Epithelial cell of esophagus (primary cell): ENCODE measurements around the gene TMEM117.

Source experiments
- DNase-seq: peaks from one replicate; pipeline ENCODE4 v3.0.0; 2010; ENCODE audit warnings: low read depth
- H3K4me3 ChIP-seq: 2 replicates; pipeline ENCODE4 v1.5.1; 2011; ENCODE audit warnings: mild to moderate bottlenecking, low read length, control low read depth
- CTCF ChIP-seq: IDR thresholded peaks from 2 replicates; pipeline ENCODE4 v1.5.1; 2011; ENCODE audit warnings: low read depth, mild to moderate bottlenecking, low read length, control low read depth, inconsistent platforms; ENCODE audit not compliant: insufficient read depth; ENCODE audit errors: missing control alignments

The TMEM117 gene

DNA sequence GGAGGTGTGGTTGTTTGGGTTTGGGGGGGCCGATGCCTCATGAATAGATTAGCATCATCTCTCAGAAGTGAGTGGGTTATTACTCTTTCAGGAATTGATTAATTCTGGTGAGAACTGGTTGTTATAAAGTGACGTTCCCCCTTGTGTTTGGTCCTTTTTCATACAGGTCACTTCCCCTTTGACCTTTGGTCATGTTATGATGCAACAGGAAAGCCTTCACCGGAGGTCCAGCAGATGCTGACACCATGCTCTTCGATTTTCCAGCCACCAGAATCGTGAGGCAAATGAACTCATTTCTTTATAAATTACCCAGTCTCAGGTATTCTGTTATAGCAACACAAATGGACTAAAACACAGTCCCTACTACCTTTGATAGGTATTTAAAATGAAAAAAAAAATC is 600.9 kb downstream of the TMEM117 start:
- DNase-seq: no peak
- no peak for TF ChIP-seq CTCF
- no peak overlapping the region for H3K4me3 ChIP-seq
